ENCODE results near the gene RNASE9. TPM values are rescaled to one million over a fixed set of nuclear protein-coding genes. Genes with fewer than 3 reads are reported as not detected.

Gene RNASE9
- total and polyA plus RNA-seq, 9 of the 15 experiments (the other 6 are each of a cell fraction or from before 2014, with no cell fraction given), result not detected

DNA sequence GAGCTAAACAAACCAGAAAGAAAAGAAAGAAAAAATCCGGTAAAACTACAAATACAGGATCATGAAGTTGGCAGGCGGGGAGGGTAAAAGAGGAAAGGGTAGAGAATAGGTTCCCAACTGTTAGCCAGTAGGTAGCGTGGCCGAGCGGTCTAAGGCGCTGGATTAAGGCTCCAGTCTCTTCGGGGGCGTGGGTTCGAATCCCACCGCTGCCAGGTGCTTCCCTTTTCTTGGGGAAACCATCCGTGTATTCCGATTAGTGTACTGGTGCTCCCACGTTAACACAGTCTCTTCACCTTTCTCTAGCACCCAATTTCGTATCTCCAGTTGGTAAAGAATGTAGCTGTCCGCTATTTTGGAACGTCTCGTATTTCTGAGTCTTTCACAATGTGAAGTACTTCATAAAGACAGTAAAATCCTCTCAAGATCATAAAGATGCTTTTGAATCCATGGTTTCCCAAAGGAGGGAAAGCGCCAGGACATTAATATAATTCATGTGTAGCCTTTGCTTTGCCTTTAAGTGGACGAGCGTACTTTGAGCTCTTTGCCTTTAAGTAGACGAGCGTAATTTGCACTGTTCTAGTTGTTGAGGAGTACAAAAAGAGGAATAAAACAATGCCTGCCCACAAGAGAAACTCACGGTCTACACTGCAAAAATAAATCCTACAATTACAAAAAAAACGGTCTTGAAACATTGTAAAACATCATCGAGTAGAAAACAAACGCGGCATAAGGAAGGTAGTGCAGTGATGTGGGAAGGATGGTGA, 49.3 kb upstream of the RNASE9 start (continued):
- TF ChIP-seq, protein P1, sequence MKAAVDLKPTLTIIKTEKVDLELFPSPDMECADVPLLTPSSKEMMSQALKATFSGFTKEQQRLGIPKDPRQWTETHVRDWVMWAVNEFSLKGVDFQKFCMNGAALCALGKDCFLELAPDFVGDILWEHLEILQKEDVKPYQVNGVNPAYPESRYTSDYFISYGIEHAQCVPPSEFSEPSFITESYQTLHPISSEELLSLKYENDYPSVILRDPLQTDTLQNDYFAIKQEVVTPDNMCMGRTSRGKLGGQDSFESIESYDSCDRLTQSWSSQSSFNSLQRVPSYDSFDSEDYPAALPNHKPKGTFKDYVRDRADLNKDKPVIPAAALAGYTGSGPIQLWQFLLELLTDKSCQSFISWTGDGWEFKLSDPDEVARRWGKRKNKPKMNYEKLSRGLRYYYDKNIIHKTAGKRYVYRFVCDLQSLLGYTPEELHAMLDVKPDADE (conservative IDR thresholded peaks at IDR 0.05; ENCODE audit: control insufficient read depth, low read depth, low read length), result peak; percentile 89
- TF ChIP-seq ZNF316 (IDR thresholded peaks at IDR 0.05) (no peak), ZBTB5 (IDR thresholded peaks at IDR 0.05) (peak; percentile 77; the same call in 1 of the 2 replicates), CREB1 (IDR thresholded peaks at IDR 0.05) (0 out of 2 replicates have a peak, but pooled peaks have one; percentile 16), CREB1 (CRISPR knock-in tag; IDR thresholded peaks at IDR 0.05) (no peak), ZNF407 (IDR thresholded peaks at IDR 0.05; ENCODE audit: low read depth) (peak; percentile 75), KLF13 (tag; IDR thresholded peaks at IDR 0.05; ENCODE audit: borderline replicate concordance, low read depth) (0 out of 2 replicates have a peak, but pooled peaks have one; percentile 12), ZKSCAN8 (CRISPR knock-in tag; IDR thresholded peaks at IDR 0.05) (0 out of 2 replicates have a peak, but pooled peaks have one; percentile 31), ZNF24 (IDR thresholded peaks at IDR 0.05) (0 out of 2 replicates have a peak, but pooled peaks have one; percentile 40), ZBTB7A (IDR thresholded peaks at IDR 0.05; ENCODE audit: borderline replicate concordance, control insufficient read depth, low read depth, low read length) (peak; percentile 76; the same call in 1 of the 2 replicates), CHD2 (IDR thresholded peaks at IDR 0.05; ENCODE audit: low read depth, low read length) (peak; percentile 41; the same call in 1 of the 2 replicates), DPF2 (IDR thresholded peaks at IDR 0.05) (0 out of 2 replicates have a peak, but pooled peaks have one; percentile 31), CEBPB (tag; IDR thresholded peaks at IDR 0.05) (0 out of 2 replicates have a peak, but pooled peaks have one; percentile 24), CCNT2 (IDR thresholded peaks at IDR 0.05; ENCODE audit: borderline replicate concordance, extremely low read depth, insufficient read length, low read depth, low read length) (no peak)
- TF ChIP-seq, protein P2, sequence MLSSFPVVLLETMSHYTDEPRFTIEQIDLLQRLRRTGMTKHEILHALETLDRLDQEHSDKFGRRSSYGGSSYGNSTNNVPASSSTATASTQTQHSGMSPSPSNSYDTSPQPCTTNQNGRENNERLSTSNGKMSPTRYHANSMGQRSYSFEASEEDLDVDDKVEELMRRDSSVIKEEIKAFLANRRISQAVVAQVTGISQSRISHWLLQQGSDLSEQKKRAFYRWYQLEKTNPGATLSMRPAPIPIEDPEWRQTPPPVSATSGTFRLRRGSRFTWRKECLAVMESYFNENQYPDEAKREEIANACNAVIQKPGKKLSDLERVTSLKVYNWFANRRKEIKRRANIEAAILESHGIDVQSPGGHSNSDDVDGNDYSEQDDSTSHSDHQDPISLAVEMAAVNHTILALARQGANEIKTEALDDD (IDR thresholded peaks at IDR 0.05), result peak; percentile 96
